ENCODE measurements around the gene HEMK1. TPM values are rescaled to one million over a fixed set of nuclear protein-coding genes. Genes with fewer than 3 reads are reported as not detected.
A peak's percentile ranks its signal among the peaks of the same experiment; 100 is the strongest.

Gene HEMK1
- total RNA-seq, 1 experiment from 2014 or later: 12.5 TPM

GRCh38 chr3:50525987-50526386 is 43.3 kb upstream of the HEMK1 start:
- Histone ChIP-seq H2BK5ac (ENCODE audit: insufficient read length, low read length) (no peak overlapping the region), H3K79me2 (ENCODE audit: insufficient read depth, low read length) (no peaks in the 10 kb centered on the region), H3K18ac (ENCODE audit: insufficient read length, low read depth, low read length) (no peak overlapping the region), H4K5ac (ENCODE audit: insufficient read length, low read depth, low read length) (no peak overlapping the region), H3K4me2 (ENCODE audit: insufficient read depth, insufficient read length, low read length) (no peak overlapping the region), H3T11ph (ENCODE audit: low read length) (no peak overlapping the region), H3K4me1 (ENCODE audit: insufficient read depth, low read length) (peaks cover 6% of the 10 kb centered on the region; the same call in 1 of the 2 replicates), H2AK5ac (ENCODE audit: insufficient read length, low read length) (no peak overlapping the region), H2BK20ac (ENCODE audit: low read depth, low read length, poor library complexity, severe bottlenecking) (no peak overlapping the region), H3K9ac (ENCODE audit: extremely low read depth, insufficient read length, low read length) (no peak overlapping the region), H3K23me2 (ENCODE audit: insufficient read length, low read depth, low read length, poor library complexity, severe bottlenecking) (no peaks in the 10 kb centered on the region), H3K14ac (ENCODE audit: insufficient read depth, low read length) (no peak overlapping the region), H4K91ac (ENCODE audit: insufficient read length, low read depth, low read length) (no peak overlapping the region), H2BK120ac (ENCODE audit: low read depth, low read length, poor library complexity, severe bottlenecking) (no peak overlapping the region), H3K27ac (ENCODE audit: insufficient read length, low read depth, low read length) (no peak overlapping the region), H2BK15ac (ENCODE audit: low read depth, low read length) (no peak overlapping the region), H2BK12ac (ENCODE audit: insufficient read length, low read depth, low read length) (no peak overlapping the region), H3K27me3 (ENCODE audit: insufficient read depth, low read length) (peaks cover under 1% of the 10 kb centered on the region; the same call in 1 of the 2 replicates), H3K23ac (ENCODE audit: insufficient read length, low read depth, low read length) (no peak overlapping the region), H3K4ac (ENCODE audit: low read depth, low read length) (no peak overlapping the region), H2AFZ (ENCODE audit: low read length) (no peak overlapping the region), H3K79me1 (ENCODE audit: insufficient read depth, low read depth, low read length, poor library complexity, severe bottlenecking) (no peaks in the 10 kb centered on the region), H4K20me1 (ENCODE audit: control insufficient read depth, insufficient read depth, insufficient read length) (peaks cover 2% of the 10 kb centered on the region), H4K8ac (replicated peaks; ENCODE audit: insufficient read length, low read depth, low read length) (no peak overlapping the region), H3K56ac (ENCODE audit: insufficient read length, low read depth, low read length) (no peak overlapping the region), H3K9me3 (ENCODE audit: control insufficient read depth, low read depth, low read length) (no peaks in the 10 kb centered on the region)
- peak; percentile 86 for DNase-seq
- Mint-ChIP-seq H3K4me3 (no peak overlapping the region; a peak in 1 of 5 replicates), H3K27me3 (ENCODE audit: low read depth) (peaks cover 6% of the 10 kb centered on the region), H3K27ac (no peak overlapping the region), H3K9me3 (no peaks in the 10 kb centered on the region; a peak in 1 of 5 replicates), H3K4me1 (peaks cover 58 to 61% of the 10 kb centered on the region in 2 experiments), H3K36me3 (ENCODE audit: insufficient read depth in 1 of 3, low read depth in 3 of 3) (no peaks in the 10 kb centered on the region)
- TF ChIP-seq CTCF (conservative IDR thresholded peaks at IDR 0.05): no peak
- WGBS (ENCODE audit: extremely low coverage, insufficient read length, low lambda C conversion rate): no CpG with 5 or more reads among the region's 6 CpGs

Measured in H9 (cell line).